Measurements from ENCODE around the gene SLC25A44.

- TF ChIP-seq POLR2AphosphoS5 (IDR thresholded peaks at IDR 0.05) = no peak
- TF ChIP-seq POLR2A (IDR thresholded peaks at IDR 0.05) = no peak
- TF ChIP-seq CTCF (IDR thresholded peaks at IDR 0.05) = no peak
Observed at GRCh38 chr1:156230473-156230837, 36.6 kb downstream of the SLC25A44 start.
